Endothelial cell of umbilical vein (primary cell): ENCODE measurements around the gene GET4. TPM values are rescaled to one million over a fixed set of nuclear protein-coding genes. Genes with fewer than 3 reads are reported as not detected.

Experiments used
- BruUV-seq: library from RNA; stranded (reverse); fragments of 400-500 nt; replicated peaks from 2 replicates; lab custom pipeline; 2021; lab: Mats Ljungman, UMichigan
- CTCF ChIA-PET: fragments of 300-600, 350-600 bp; sonication (Branson Sonifier 250); formaldehyde crosslinking; loops from one replicate; lab custom pipeline; 2021; ENCODE audit warnings: antibody characterized with exemption, inconsistent platforms; lab: Charles Lee
- POLR2A ChIA-PET: fragments of 300-600, 350-600 bp; sonication (Branson Sonifier 250); formaldehyde crosslinking; loops from one replicate; lab custom pipeline; 2021; ENCODE audit warnings: antibody characterized with exemption, inconsistent platforms; lab: Charles Lee
- DNase-seq: peaks from one replicate; pipeline ENCODE4 v3.0.0-alpha.2; 2011; ENCODE audit warnings: low read depth, low spot score
- FAIRE-seq: peaks from 2 replicates; lab custom pipeline; 2011; peaks lifted over from hg19 to GRCh38; lab: Jason Lieb, UNC
- H2AFZ ChIP-seq: 2 replicates; pipeline ENCODE4 v1.6.0; 2012; ENCODE audit warnings: low read depth, low read length, control low read depth, inconsistent platforms
- H3K27ac ChIP-seq: 2 replicates; pipeline ENCODE4 v1.5.1; 2011; ENCODE audit warnings: low read depth, mild to moderate bottlenecking, control low read depth, low read length, moderate library complexity; ENCODE audit not compliant: insufficient read depth
- H3K27me3 ChIP-seq, 2 experiments: 2 replicates each; pipeline versions ENCODE4 v1.6.0 to v1.6.1; 2011; ENCODE audit warnings: low read length in 2 of 2, mixed read lengths in 1 of 2; ENCODE audit not compliant: control insufficient read depth in 2 of 2, insufficient read depth in 2 of 2
- H3K36me3 ChIP-seq, 2 experiments: 2 replicates in 1 of 2; 3 replicates in 1 of 2; pipeline ENCODE4 v1.5.1; 2011; ENCODE audit warnings: low read length in 2 of 2, mild to moderate bottlenecking in 1 of 2, moderate library complexity in 1 of 2; ENCODE audit not compliant: control insufficient read depth in 2 of 2, insufficient read depth in 2 of 2; ENCODE audit errors: extremely low read depth in 1 of 2
- H3K4me1 ChIP-seq: 3 replicates; pipeline ENCODE4 v1.5.1; 2011; ENCODE audit warnings: mild to moderate bottlenecking, low read length; ENCODE audit not compliant: control insufficient read depth, insufficient read depth; ENCODE audit errors: extremely low read depth
- H3K4me2 ChIP-seq: 2 replicates; pipeline ENCODE4 v1.6.1; 2011; ENCODE audit warnings: low read length, control low read depth, mixed read lengths; ENCODE audit not compliant: insufficient read depth
- H3K4me3 ChIP-seq, 3 experiments: fragments of 200-600 bp in 1 of 3; sonication (generic), shearing (Covaris generic) in 1 of 3; replicated peaks in 1 of 3; 2 replicates each; pipeline ENCODE4 v1.5.1; 2011 to 2016; ENCODE audit warnings: control low read depth in 3 of 3, low read length in 3 of 3, mild to moderate bottlenecking in 2 of 3, inconsistent platforms in 1 of 3, low read depth in 1 of 3, moderate library complexity in 1 of 3; ENCODE audit not compliant: insufficient read depth in 1 of 3
- H3K79me2 ChIP-seq: 2 replicates; pipeline ENCODE4 v1.6.0; 2012; ENCODE audit warnings: low read length, inconsistent platforms; ENCODE audit not compliant: control insufficient read depth, insufficient read depth
- H3K9ac ChIP-seq: replicated peaks from 2 replicates; pipeline ENCODE3; 2011; ENCODE audit warnings: low read length, control low read depth; ENCODE audit not compliant: insufficient read depth; ENCODE audit errors: extremely low read depth
- H3K9me1 ChIP-seq: replicated peaks from 3 replicates; pipeline ENCODE4 v1.6.0; 2011; ENCODE audit warnings: mild to moderate bottlenecking, low read length; ENCODE audit not compliant: control insufficient read depth, insufficient read depth; ENCODE audit errors: extremely low read depth
- H3K9me3 ChIP-seq: replicated peaks from 2 replicates; pipeline ENCODE4 v1.5.1; 2012; ENCODE audit warnings: low read length, inconsistent platforms; ENCODE audit not compliant: control insufficient read depth, insufficient read depth
- H4K20me1 ChIP-seq: replicated peaks from 2 replicates; pipeline ENCODE3; 2011; ENCODE audit warnings: mild to moderate bottlenecking, low read length; ENCODE audit not compliant: control insufficient read depth, insufficient read depth; ENCODE audit errors: extremely low read depth
- EZH2 ChIP-seq: IDR thresholded peaks from 2 replicates; pipeline ENCODE4 v1.6.1; 2012; ENCODE audit warnings: borderline replicate concordance, low read depth, mild to moderate bottlenecking, moderate library complexity, low read length, inconsistent platforms; ENCODE audit not compliant: severe bottlenecking
- FOS ChIP-seq: IDR thresholded peaks from 2 replicates; pipeline ENCODE4 v1.6.1; 2011; ENCODE audit warnings: mild to moderate bottlenecking, low read length, moderate library complexity, borderline replicate concordance; ENCODE audit not compliant: insufficient read depth
- GATA2 ChIP-seq: IDR thresholded peaks from 2 replicates; pipeline ENCODE4 v1.7.0; 2011; ENCODE audit warnings: low read depth, mild to moderate bottlenecking, moderate library complexity, mixed read lengths, low read length; ENCODE audit not compliant: insufficient read length, insufficient read depth
- JUN ChIP-seq: IDR thresholded peaks from 2 replicates; pipeline ENCODE4 v1.6.1; 2011; ENCODE audit warnings: borderline replicate concordance, low read depth; ENCODE audit not compliant: insufficient read length, insufficient read depth
- MYC ChIP-seq: IDR thresholded peaks from one replicate; pipeline ENCODE4 v1.6.1; 2011; ENCODE audit warnings: mild to moderate bottlenecking, low read depth, low read length
- POLR2A ChIP-seq: IDR thresholded peaks from 2 replicates; pipeline ENCODE4 v1.6.1; 2012; ENCODE audit warnings: low read depth, mild to moderate bottlenecking, control low read depth, low read length
- POLR2AphosphoS5 ChIP-seq: IDR thresholded peaks from 2 replicates; pipeline ENCODE4 v1.6.1; 2012; ENCODE audit warnings: low read depth, mild to moderate bottlenecking, control low read depth, low read length, moderate library complexity; ENCODE audit not compliant: insufficient read depth
- dilution Hi-C: fragments of 300-500 bp; cut with MboI; formaldehyde crosslinking; loops from one replicate; pipeline ENCODE4 v1.15.0; 2019; ENCODE audit warnings: low sequenced_read_pairs; ENCODE audit not compliant: extremely low pct_ligation_motif_present
- intact Hi-C: fragments of 100-400 bp; cut with micrococcal nuclease; formaldehyde crosslinking; loops from one replicate; pipeline ENCODE4 v1.10.0; 2022
- polyA plus RNA-seq, 4 experiments: library from polyadenylated mRNA; depleted of rRNA in 3 of 4; stranded (reverse) in 3 of 4; unstranded in 1 of 4; fragments of >200 nt; gene quantifications; 2 replicates each; pipeline versions ENCODE4 v1.2.1 to v1.2.3, GENCODE V29; 2011 to 2012; ENCODE audit warnings: missing spikeins in 1 of 4
- total RNA-seq: library from RNA; stranded (reverse); gene quantifications from 2 replicates; pipeline ENCODE4 v1.2.3, GENCODE V29; 2021
- TF ChIP-seq, protein P1 (sequence below), 2 donors: IDR thresholded peaks; 1 replicate in 1 of 2; 2 replicates in 1 of 2; pipeline ENCODE4 v1.5.1; 2011; ENCODE audit warnings: low read length in 2 of 2, mild to moderate bottlenecking in 2 of 2, moderate library complexity in 2 of 2, control low read depth in 1 of 2, inconsistent platforms in 1 of 2, low read depth in 1 of 2; ENCODE audit not compliant: insufficient read depth in 1 of 2; ENCODE audit errors: extremely low read depth in 1 of 2
- TF ChIP-seq, protein P2 (sequence below): IDR thresholded peaks from 2 replicates; pipeline ENCODE4 v1.6.1; 2011; ENCODE audit not compliant: insufficient read depth, insufficient read length

The GET4 gene
- total and polyA plus RNA-seq, 2 donors (not counting 3 experiments of a cell fraction or from before 2014, with no cell fraction given) = 48.4 to 58.1 TPM

DNA sequence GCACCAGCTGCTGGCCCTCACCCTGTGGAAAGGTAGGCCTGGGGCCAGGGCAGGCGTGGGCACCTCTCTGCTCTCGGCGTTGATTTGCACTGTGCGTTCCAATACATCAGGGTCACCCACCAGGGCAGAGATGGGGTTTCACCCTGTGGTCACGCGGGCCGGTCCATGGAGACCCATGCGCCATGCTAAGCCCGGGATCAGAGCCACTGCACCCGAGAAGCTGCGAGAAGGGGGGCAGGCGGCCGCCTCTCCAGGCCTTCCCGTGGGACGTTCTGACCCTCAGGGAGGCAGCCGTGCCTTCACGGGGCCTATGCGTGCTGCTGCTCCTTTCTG is 11.1 kb downstream of the GET4 start:
- dilution Hi-C loops = no loop called here
- POLR2A ChIA-PET = no interaction called here
- intact Hi-C loops = no loop called here
- FAIRE-seq = no peak
- CTCF ChIA-PET = no interaction called here
- Histone ChIP-seq H2AFZ (no peak overlapping the region), H3K27me3 (no peaks in the 10 kb centered on the region), H3K4me2 (no peak overlapping the region), H3K9ac (no peak overlapping the region), H3K4me1 (no peaks in the 10 kb centered on the region), H3K36me3 (peaks cover 8 to 49% of the 10 kb centered on the region in 2 experiments), H3K4me3 (no peak overlapping the region), H4K20me1 (no peaks in the 10 kb centered on the region), H3K27ac (no peak overlapping the region), H3K9me3 (no peaks in the 10 kb centered on the region), H3K9me1 (no peaks in the 10 kb centered on the region), H3K79me2 (peaks cover 38% of the 10 kb centered on the region)
- TF ChIP-seq, protein P1, sequence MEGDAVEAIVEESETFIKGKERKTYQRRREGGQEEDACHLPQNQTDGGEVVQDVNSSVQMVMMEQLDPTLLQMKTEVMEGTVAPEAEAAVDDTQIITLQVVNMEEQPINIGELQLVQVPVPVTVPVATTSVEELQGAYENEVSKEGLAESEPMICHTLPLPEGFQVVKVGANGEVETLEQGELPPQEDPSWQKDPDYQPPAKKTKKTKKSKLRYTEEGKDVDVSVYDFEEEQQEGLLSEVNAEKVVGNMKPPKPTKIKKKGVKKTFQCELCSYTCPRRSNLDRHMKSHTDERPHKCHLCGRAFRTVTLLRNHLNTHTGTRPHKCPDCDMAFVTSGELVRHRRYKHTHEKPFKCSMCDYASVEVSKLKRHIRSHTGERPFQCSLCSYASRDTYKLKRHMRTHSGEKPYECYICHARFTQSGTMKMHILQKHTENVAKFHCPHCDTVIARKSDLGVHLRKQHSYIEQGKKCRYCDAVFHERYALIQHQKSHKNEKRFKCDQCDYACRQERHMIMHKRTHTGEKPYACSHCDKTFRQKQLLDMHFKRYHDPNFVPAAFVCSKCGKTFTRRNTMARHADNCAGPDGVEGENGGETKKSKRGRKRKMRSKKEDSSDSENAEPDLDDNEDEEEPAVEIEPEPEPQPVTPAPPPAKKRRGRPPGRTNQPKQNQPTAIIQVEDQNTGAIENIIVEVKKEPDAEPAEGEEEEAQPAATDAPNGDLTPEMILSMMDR (IDR thresholded peaks at IDR 0.05; ENCODE audit: extremely low read depth in 1 of 2, insufficient read depth in 1 of 2, low read depth in 1 of 2, low read length in 2 of 2) = no peak
- TF ChIP-seq POLR2AphosphoS5 (no peak), POLR2A (no peak), MYC (no peak), GATA2 (no peak), EZH2 (no peak), FOS (no peak), JUN (no peak)
- TF ChIP-seq, protein P2, sequence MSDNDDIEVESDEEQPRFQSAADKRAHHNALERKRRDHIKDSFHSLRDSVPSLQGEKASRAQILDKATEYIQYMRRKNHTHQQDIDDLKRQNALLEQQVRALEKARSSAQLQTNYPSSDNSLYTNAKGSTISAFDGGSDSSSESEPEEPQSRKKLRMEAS = no peak
- DNase-seq = no peak
- BruUV-seq = no TSS peak
